Muscle of back (tissue), 13 donors: ENCODE results near the gene ARHGEF33. TPM values are rescaled to one million over a fixed set of nuclear protein-coding genes. Genes with fewer than 3 reads are reported as not detected.

Source experiments
- DNase-seq, 3 donors: peaks; one replicate each; pipeline versions ENCODE4 v3.0.0 to v3.0.0-alpha.2; 2013
- long read RNA-seq, 9 donors: transcript quantifications; one replicate each; lab custom pipeline, GENCODE V29; 2026
- polyA plus RNA-seq, 10 donors: library from polyadenylated mRNA; unstranded; fragments of 120-200 nt; gene quantifications; one replicate each; pipeline ENCODE4 v1.2.1, GENCODE V29; 2013; ENCODE audit not compliant: insufficient read length in 10 of 10

Gene ARHGEF33
- 1 to 10 TPM in 8 of 10 donors, under 1 TPM in 2; 0.79 to 1.8 (median 1.4) TPM for polyA plus RNA-seq
- long read RNA-seq, donor 1, partial matches to known transcripts: 0 of 5 reads
- long read RNA-seq, donor 1, other reads (novel, unspliced or antisense): 5 of 5 reads
- long read RNA-seq, donor 2, partial matches to known transcripts: 0 of 1 reads
- long read RNA-seq, donor 2, other reads (novel, unspliced or antisense): 0 of 1 reads
- long read RNA-seq, donor 3: 0 reads
- long read RNA-seq, donor 4, partial matches to known transcripts: 0 of 1 reads
- long read RNA-seq, donor 4, other reads (novel, unspliced or antisense): 0 of 1 reads
- long read RNA-seq, donor 5: 0 reads
- long read RNA-seq, donor 6: 0 reads
- long read RNA-seq, donor 7: 0 reads
- long read RNA-seq, donor 8: 0 reads
- long read RNA-seq, donor 9: 0 reads

DNA sequence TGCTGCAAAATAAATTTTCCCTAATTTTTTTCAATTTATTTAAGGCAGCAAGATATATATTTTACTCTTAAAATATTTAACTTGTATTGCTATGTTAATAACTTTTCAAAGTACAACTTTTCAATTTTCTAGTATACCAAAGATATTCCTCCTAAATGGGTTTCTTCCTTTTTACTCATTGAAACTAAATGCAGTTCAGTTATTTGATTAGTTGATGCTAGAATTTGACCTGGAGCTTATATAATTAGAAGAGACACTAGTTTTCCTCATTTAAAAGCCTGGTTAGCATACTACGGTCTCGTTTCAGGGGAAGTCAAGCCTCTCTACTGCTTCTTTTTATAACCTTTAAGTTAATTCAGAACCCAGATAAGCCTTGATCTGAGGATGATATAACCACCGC, at the start of gene ARHGEF33:
Gene ARHGEF33, plus strand, starts transcription at position 301 of the 400 bp plus-strand sequence. CDS start 29,573 bp downstream, outside the sequence.
- DNase-seq: no peak

DNA sequence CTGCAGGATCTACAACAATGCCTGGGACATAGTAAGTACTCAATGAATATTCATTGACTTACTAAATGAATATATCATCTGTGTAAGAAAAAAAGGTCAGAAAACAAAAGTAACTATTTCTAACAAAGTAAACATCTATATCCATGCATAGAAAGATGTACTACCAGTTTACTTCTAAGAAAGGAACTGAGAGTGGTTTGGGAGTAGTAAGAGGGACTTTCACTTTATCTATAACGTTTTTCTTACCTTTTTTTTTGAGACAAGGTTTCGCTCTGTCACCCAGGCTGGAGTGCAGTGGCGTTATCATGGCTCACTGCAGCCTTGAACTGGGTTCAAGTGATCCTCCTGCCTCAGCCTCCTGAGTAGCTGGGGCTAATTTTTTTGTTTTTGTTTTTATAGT, 39.6 kb upstream of the ARHGEF33 start:
- DNase-seq: no peak

DNA sequence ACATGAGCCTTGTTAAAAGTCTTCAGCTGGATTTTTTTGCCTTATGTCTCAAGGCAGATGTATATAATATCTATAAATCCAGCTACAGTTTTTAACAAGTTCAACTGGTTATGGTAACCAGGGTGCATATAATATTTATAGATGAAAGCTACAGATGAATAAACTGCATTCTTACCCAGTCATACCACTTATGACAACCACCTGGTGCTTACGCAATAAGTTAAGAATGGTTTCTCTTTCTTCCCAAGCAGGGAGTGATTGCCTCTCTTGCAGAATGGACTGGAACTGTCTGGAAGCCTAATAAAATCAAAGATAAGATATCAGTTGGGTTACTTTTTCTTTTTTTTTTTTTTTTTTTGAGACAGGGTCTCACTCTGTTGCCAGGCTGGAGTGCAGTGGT, 33.5 kb upstream of the ARHGEF33 start:
- no peak for DNase-seq

DNA sequence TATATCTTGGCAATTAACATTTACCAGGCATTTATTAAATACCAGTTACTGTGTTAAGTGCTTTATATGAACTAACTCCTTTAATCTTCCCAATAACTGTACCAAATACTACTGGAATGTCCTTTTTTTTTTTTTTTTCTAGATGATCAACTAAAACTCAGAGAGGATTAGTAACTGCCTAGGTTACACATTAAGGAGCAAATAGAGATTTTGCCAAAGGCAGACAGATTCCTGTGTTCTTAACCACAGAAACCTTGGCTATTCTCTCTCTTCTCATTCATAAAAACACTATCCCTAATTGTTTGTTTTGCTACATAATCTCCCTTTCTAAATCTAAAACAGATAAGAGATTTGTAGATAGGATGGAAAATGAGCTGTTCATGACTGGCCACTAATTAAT, 27.2 kb upstream of the ARHGEF33 start:
- no peak for DNase-seq

DNA sequence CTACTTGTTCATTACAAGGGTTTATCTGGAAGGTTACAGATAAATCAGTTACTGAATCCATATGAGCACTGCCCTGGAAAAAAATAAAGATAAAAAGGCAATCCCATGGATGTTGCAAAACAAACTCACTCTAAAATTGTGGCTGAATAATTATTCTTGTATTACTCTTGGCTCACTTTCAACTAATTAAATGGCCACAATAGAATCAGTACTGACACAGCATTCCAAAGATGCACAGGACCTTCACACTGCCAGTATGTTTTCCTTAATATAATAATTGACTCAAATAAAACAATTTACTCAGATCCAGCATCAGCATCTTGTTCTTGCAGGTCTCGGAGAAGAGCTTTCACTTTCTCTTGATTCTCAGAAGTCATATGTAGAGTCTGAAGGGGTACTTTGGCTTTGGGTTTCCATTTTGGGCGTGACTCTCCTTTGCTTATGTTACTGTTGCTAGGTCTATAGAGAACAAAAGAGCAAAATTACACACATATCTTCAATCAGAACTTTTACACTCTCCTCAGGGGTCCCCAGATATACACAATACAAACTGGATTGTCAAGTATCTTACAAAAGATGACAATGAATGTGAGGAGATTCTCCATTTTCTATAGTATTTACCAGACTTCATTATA, 26.5 kb upstream of the ARHGEF33 start:
- DNase-seq: no peak

DNA sequence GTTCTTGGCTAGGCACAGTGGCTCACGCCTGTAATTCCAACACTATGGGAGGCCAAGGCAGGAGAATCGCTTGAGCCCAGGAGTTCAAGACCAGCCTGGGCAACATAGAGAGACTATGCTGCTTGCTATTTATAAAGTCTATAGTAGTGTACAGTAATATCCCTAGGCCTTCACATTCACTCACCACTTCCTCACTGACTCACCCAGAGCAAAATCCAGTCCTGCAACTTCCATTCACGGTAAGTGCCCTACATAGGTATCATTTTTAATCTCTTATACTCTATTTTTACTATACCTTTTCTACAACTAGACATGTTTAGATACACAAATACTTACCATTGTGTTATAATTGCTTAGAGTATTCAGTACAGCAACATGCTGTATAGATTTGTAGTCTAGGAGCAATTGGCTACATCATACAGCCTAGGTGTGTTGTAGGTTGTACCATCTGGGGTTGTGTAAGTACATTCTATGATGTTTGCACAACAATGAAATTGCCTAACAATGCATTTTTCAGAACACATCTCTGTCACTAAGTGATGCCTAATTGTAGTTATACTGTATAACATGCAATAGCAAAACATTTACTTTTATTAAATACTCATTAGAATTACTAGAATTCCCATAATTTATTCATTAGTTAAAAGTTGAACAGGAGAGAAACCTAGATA, 22.8 kb upstream of the ARHGEF33 start:
- DNase-seq: no peak

DNA sequence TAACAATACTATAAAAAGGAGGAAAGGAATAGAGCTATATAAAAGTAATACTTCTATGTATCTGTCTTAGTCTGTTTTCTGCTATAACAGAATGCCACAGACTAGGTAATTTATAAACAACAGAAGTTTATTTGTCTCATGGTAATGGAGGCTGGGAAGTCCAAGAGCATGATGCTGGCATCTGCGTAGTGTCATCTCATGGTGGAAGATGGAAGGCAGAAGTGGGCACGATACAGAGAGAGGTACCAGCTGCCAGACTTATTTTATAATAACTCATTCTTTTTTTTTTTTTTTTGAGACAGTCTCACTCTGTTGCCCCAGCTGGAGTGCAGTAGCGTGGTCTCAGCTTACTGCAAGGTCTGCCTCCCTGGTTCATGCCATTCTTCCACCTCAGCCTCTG, 18.2 kb upstream of the ARHGEF33 start:
- no peak for DNase-seq

DNA sequence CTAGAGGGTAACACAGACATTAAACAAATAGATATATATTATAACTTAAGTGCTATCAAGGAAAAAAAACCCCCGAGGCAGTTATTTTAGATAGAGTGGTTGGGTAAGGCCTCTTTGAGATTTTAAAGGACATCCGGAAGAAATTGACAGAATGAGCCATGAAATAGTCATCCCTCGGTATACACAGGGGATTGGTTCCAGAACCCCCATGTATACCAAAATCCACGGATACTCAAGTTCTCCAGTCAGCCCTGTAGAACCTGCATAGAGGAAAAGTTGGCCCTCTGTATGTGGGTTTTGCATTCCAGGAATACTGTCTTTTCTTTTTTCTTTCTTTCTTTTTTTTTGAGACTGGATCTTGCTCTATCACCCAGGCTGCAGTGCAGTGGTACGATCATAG, 15.9 kb upstream of the ARHGEF33 start:
- no peak for DNase-seq

DNA sequence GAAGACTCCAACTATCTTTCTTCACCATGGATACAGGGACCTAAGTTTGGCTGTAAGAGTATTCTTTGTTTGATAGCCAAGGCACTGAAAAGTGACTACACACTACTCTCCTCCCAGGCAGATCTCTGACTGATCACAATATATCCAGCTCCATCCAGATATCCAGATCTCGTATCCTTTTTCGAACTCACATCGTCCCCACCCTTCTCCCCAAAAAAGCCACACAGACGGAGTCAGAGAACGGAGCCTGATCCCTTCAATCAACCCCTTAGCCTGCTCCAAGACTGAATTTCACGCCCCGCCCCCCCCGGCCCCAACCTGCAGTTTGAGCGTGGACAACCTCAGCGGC, 14.5 kb upstream of the ARHGEF33 start:
- DNase-seq: no peak

DNA sequence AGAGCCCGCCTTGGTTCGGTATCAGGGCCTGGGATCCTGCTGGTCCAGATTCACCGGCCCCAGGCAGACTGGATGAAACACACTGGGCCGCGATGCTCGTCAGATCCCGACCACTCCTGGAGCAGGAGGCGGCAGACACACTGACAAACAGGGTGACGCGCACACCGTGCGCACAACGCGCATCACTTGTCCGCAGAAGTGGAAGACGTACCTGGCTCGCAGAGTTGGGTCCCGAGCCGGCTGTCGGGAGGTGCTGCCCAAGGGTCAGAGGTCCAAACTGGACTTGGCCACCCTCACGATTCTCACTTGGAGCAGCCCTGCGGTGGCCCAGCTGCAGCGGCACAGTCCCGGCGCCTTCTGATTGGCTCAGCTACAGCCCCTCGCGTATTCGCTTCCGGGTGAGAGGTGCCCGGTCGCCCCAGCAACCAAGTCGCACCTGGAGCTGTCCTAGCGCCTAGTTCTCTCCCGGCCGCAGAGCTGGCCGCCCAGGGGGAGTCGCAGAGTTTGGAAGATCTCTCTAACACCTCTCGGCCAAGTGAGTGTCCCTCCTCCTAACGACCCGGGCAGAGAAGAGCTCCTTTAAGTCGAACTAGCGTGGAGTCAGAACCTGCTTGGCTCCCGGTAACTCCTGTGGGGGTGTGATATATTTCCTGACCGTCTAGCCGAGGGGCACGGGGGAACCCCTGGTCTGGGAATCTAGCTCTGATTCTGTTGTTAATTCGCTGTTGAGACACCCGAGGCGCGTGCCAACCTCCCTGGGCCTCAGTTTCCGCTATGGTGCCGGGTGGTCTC, 13.9 kb upstream of the ARHGEF33 start, which contains the start of the genes DHX57 and MORN2:
Gene DHX57, minus strand, starts transcription at position 359 of the 792 bp plus-strand sequence. CDS start 7,529 bp downstream, outside the sequence.
Gene MORN2, plus strand, starts transcription at position 401 of the 792 bp plus-strand sequence.
- DNase-seq: peak; percentile 76 to 97 (median 91)

DNA sequence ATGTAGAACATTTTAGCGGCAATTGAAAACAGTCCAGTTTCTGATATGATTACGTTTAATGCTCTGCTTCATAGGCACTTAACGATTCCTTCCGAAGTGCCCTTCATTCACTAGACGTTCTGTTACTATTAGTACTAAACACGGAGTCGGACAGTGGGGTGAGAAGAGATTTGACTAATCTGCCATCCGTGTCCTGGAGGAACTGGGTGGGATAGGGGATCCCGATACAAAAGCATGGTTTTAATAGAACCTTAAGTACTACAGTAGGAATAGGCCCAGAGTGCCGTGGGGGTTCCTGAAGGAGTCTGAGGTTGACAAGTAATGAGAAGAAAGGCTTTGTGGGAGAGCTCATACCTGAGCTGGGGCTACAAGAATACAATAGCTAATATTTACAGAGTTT, 13.3 kb upstream of the ARHGEF33 start:
- DNase-seq: no peak

DNA sequence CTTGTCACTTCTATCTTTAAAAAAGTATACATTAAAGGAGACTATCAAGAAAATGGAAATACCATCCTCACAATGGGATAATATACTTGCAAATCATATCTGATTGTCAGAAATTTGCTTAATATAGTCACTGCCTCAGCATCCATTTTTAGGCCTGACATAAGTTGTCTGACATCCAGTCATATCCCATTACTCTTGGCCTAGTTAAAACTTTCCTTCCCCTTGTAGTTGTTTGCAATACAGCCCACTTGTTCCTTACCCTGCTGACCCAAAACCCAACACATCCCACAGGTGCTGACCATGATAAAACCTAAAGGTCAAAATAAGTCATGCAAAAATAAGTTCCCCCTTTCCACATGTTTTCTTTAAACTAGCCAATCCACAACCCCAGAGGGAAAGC, 3.6 kb upstream of the ARHGEF33 start:
- no peak for DNase-seq

DNA sequence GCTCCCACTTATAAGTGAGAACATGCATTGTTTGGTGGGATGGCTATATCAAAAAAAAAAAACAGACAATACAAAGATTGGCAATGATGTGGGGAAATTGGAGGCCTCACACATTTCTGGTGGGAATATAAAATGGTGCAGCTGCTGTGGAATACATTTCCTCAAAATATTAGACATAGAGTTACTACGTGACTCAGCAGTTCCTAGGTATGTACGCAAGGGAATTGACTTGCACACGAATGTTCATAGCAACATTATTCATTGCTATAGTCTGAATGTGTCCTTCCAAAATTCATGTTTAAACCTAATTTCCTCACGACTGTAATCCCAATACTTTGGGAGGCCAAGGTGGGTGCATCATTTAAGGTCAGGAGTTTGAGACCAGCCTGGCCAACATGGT, 2.3 kb upstream of the ARHGEF33 start:
- no peak for DNase-seq

DNA sequence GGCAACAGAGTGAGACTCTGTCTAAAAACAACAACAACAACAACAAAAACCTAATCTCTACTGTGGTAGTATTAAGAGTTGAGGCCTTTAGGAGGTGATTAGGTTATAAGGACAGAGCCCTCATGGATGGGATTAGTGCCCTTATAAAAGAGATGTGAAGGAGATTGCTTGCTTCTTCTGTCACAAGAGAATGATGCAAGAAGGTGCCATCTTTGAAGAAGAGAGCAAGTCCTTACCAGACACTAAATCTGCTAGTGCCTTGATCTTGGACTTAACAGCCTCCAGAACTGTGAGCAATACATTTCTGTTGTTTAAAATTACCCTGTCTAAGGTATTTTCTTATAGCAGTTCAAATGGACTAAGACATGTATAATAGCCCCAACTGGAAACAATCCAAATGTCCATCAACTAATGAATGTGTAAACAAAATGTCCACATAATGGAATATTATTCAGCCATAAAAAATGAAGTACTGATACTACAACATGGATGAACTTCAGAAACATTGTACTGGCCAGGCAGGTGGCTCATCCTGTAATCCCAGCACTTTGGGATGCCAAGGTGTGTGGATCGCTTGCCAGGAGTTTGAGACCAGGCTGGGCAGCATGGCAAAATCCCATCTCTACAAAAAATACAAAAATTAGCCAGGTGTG, 1.6 kb upstream of the ARHGEF33 start:
- DNase-seq: no peak

DNA sequence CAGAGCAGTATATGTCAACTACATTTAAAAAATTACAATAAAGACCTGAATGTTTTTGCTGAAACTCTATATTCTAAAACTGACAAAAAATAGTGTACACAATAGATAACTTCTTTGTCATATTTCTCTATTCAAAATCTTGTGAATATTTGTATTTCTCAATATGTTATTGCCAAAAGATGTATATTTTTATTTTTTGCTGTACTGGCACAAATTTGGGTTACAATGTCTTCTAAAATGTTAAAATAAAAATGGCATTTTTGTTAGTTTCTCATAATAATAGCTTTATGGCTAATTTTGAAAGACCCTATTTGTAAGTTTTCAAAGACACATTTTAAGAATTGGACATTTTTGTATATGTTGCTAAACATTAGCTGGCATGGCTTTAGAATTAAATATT, 630 bp upstream of the ARHGEF33 start:
- DNase-seq: no peak

DNA sequence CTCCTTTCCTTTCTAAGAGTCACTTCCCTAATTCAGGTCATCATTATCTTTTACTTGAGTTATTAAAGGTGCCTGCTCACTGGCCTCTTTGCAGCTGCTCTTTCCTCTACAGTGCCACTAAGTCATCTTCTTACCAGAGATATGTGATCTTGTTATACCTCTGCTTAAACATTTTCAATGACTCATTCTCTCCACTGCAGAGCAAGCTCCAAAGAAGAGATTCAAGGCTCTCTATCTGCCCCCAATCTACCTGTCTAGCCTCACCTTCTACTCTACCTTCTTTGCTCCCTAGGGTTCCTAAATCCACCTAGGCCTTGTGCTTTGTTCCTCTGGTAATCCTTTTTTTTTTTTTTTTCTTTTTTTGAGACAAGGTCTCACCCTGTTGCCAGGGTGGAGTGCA, 3.1 kb downstream of the ARHGEF33 start:
- DNase-seq: no peak

DNA sequence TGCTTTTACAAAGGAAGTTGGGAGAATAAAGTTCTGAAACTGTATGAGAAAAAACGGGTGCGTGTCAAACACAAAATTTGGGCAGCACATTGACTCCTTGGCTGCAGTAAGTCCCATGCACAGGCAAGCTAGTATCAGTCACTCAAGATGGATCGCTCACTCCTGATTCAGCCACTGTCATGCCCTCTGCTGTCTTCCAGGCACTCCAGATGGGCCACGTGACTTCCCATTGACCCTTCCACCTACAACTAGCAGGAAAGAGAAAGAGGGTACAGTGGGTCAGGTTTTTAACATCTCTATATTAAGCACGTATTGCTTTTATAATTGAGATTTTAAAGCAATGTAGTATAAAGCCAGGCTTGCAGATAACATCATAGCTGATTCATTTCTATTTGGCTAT, 8.6 kb downstream of the ARHGEF33 start:
- no peak for DNase-seq

DNA sequence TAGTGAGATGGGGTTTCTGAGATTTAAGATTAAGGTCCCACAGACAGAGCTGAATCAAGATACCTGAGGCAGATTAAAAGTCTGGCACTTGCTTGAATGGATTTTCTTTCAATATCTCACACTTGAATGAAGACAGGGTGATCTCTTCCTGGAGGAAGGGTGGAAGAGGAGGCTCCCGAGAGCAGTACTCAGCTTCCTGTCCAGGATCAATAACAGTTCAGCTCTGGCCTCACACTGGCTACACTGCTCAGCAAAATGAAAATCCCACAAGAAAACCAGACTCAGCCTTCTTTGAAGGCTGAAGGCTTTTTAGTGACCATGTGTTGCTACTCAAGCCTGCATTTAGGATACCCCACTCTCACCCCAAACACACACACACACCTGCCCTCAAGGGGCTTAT, 11.1 kb downstream of the ARHGEF33 start:
- DNase-seq: no peak

DNA sequence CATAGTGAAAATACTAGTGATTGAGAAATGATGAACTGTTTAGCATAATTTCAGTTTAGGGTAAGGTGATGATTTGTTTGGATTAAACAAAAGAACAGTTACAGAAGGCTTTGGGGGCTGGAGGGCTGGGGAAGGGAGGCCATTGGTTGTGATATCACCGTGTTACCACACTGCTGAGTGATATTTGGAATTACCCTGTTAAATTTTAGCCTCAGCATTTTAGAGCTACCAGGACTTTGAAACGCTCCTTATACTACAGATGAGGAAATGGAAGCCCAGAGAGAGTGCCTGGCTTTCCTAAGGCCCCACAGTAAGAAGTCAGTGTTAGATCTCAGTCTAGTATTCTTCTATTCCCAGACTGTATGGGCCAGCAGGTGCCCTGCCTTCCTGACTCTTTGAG, 15.6 kb downstream of the ARHGEF33 start:
- DNase-seq: no peak

DNA sequence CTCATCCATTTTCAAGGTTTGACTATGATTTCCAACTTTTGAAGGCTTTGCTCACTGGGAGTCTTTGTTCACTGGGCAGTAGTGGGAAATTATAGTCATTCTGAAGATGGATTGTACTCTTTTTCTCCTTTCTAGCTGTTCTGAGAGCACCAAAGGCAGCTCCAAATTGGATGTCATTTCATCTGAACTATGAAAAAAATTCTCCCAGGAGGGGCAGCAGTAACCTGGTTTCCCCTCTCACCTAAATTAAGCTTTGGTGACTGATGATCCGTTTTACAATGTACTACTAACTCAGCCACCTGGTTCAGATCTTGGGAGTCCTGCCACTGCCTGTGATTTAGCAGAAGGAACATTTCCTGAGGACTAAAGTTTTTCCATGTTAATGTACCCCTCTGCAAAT, 17.6 kb downstream of the ARHGEF33 start:
- no peak for DNase-seq
